ENCODE measurements around the gene UBL5. TPM values are rescaled to one million over a fixed set of nuclear protein-coding genes. Genes with fewer than 3 reads are reported as not detected.

Gene UBL5
- total RNA-seq, 1 donor from 2014 or later, result 315 TPM

DNA sequence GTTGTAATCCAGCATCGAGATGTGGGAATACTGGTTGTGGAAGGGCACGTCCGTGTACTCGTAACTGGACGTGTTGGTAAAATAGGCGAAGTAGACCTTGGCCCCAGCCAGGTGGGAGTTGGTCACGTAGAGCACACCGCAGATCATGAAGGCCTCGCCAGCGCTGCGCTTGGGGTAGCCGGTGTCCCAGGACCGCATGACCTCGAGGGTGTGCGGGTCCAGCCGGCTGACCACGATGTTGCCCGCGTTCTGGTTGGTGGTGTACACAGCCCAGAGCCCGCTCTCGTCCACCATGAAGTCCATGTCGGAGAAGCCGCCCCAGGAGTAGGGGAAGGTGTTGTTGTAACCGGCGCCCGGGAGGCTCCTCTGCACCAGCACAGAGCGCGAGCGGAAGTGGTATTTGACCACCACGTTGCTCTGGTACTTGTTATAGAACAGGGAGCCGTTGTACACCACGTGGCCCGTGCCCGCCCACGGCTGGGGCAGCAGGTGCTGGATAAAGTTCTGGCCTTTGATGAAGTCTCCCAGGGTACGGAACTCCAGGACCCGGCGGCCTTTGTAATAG is 26.6 kb downstream of the UBL5 start:
- no peak for DNase-seq (ENCODE audit: low spot score)

DNA sequence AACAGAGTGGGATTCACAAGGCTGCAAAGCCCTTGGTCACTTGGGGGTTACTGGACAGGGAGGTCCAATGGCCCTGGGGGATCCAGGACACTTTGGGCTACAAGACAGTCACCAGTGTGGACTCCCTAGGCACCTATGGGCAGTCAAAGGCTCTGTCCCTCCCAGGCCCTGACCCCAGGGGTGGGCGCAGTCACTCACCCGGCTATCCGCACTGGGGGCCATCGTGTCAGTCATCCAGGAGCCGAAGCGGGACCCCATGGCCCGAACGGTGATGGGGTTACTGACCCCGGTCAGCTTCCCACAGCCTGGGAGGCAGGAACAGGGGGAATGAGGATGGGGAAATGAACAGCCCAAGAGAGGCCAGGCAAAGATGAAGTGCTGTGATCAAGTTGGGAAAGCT is 28.9 kb downstream of the UBL5 start:
- no peak for DNase-seq (ENCODE audit: low spot score)

DNA sequence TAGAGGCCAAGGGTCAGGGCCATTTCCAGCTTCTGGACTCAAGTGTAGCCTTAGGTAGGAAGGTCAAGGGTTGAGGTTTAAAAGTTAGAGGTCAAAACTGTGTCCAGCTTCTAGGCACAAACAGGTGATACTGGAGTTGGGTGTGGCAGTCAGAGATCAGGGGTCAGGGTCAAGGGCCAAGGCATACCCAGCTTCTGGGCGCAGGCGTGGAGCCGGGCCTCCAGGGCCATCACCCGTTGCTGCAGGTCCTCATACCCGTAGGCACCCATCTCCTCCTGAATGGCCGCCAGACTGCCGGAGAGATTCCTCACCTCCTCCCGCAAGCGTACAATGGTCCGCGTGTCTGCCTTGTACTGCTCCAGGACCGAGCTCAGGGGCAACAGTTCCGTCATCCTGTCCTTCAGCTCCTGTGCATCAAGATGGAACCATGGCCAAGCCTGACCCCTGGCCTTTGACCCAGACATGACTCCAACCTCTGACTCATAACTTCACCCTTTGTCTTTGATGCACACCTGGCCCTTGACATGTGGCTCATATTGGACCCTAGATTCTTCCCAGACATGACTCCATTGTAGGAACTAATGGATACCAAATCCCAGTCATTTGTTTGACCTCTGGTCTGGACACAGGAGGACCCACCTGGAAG is 29.5 kb downstream of the UBL5 start:
- DNase-seq (ENCODE audit: low spot score), result no peak

DNA sequence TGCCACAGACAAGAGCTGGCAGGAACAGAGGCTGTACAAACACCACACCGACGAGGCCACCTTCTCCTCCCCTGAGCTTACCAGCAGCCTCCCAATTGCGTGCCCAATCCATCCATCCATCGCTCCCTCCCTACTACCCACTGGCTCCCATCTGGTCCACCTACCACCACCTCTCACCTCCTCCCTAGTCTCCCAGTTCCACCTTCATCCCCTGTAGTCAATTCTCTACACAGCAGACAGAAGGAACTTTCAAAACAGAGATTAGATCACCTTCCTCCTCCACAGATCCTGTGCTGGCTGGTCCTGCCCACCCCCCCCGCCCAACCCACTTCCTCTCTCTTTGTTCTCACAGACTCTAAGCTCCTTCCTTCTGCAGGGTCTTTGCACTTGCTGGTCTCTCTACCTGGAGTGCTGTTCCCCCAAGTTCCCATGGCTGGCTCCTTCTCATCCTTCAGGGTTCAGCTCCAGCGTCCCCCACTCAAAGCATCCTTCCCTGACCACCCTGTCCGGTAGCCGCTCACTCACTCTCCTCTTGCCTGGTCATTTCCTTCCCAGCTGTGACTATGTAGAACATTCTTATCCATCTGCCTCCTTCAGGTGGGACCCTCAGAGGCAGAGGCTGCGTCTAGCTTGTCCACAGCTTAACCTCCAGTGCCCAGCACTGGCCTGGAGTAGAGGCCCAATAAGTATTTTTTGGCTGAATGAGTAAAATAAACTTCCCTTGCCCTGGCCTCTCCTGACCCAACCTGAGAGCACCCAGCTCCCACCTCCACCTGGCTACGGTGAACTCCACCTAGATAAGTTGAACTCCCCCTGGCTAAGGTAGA is 30.4 kb downstream of the UBL5 start:
- no peak for DNase-seq (ENCODE audit: low spot score)

DNA sequence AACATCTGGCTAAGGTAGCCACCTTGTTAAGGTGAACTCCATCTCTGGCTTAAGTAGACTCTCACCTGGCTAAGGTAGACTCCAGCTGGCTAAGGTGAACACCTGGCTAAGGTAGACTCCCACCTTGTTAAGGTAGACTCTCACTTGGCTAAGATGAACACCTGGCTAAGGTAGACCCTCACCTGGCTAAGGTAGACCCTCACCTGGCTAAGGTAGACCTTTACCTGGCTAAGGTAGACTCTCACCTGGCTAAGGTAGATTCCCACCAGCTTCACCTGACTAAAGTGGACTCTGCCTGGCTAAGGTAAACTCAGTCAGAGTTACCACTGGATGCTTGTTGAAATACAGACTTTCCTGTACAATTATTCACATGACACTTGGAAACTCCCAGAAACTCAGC is 31.0 kb downstream of the UBL5 start:
- no peak for DNase-seq (ENCODE audit: low spot score)

DNA sequence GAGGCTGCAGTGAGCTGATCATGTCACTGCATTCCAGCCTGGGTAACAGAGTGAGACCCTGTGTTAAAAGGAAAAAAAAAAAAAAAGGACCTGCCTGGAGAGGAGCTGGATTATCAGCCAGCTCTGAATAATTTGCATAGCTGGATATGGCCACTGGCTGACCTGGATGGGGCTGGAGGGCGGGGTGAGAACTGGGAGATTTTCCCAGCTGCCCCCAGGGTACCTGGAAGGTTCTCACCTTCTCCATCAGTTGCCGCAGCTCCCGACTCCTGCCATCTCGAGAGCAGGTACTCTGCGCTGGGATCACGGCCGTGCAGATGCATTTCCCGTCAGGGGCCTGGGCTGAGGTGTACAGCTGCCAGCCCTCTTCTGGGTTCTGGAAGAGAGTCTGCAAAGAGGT is 32.7 kb downstream of the UBL5 start:
- DNase-seq (ENCODE audit: low spot score), result no peak

DNA sequence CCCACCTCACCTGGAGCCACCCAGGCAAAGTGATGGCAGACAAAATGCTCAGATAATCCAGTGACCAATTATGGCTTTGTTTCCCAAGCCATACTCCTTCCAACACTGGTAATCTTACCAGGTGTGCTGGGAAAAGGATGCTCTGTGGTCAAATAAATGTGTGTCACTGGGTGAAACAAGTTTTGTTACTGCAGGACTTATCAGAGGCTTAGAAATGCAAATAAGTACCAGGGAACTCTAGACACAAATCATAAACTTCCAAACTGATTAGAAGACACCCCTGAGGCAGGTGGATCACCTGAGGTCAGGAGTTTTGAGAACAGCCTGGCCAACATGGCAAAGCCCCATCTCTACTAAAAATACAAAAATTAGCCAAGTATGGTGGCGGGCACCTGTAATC is 33.8 kb downstream of the UBL5 start:
- DNase-seq (ENCODE audit: low spot score), result no peak

DNA sequence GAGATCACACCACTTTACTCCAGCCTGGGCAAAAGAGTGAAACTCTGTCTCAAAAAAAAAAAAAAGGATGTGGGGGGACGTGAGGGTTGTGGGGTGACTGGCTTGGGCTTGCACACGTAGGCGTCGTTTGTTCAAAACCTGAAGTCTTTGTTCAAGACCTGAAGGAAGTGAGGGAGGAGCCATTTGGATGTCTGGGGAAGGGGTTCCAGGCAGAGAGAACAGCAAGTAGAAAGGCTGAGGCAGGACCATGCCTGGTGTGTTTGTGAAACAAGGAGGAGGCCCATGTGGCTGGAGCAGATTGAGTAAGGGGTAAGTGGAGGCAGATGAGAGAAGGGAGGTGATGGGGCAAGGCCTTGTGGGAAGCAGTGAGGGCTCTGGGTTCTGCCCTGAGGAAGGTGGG is 35.2 kb downstream of the UBL5 start:
- DNase-seq (ENCODE audit: low spot score), result no peak

DNA sequence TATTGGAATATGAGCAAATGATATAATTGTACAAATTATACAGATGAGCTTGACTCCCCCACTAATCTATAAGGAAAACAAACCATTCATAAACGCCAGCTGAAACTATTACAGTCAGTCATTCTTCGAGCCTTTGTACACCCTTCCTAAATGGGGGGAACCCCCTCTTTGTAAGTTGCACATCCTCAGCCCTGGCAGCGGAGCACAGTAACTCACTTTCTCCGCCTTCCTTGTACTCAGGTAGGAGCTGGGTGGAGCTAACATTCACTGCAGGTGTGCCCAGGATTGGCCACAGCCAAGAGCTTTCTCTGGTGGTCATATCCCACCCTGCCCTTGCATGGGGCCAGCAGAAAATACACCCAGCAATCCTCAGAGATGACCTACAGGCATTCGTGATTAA is 36.0 kb downstream of the UBL5 start:
- no peak for DNase-seq (ENCODE audit: low spot score)

DNA sequence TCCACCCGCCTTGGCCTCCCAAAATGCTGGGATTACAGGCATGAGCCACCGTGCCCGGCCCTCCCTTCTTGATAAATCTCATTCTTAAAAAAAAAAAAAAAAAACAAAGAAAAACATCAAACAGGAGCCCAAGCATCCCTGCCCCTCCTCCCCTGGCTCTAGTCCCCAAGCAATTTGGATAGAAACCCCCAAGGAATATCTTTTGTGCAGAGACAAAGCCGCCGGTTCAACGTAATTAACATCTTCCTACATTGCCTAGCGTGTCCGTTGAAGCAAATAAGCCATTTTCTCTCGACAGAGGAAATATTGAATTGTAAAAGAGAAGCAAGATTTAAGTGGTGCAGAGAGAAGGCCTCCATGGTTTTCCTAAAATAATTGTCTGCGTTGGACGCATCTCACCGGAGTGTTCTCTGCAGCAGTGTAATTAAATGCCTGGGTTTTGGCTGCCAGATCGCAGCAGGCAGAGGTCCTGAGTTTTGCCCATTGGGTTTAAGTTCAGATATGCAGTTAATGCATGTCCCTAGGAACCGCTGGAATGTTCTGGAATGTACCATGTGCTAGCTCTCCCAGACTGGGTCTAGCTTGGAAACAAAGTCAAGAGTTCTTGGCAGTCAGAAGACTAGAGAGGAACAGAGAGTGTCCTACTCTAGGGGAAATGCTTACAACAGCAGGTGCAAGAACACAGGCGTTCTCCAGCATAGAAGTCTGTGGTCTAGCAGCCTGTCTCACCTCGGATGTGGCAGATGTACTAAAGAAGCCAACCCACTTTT is 38.2 kb downstream of the UBL5 start:
- DNase-seq (ENCODE audit: low spot score), result no peak

DNA sequence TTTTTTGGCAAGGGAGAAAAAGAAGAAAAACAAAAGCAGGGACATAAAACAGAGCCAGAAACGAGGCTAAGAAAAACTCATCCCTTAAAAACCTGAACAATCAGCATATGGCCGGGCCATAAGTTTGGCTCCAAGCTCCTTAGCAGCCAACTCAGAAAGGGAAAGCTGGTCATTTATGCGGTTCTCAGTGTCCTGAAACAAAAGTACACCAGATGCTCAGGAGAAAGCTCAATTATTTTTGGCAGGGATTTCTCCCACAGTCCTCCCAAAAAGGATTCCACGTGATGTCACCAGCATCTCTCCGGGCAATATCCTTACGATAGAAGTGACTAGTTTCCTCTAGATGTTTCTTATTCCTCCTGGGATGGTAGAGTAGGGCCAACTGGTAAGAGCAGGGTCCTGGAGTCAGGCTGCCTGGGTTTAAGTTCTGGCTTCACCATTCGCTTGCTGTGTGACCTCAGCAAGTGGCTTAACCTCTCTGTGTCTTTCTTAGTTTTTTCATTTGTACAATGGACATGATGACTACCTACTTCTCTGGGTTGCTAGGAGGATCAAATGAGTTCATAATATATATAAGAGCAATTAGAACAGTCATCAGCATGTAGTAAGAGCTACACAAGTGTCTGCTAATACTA is 41.4 kb downstream of the UBL5 start:
- DNase-seq (ENCODE audit: low spot score), result no peak

DNA sequence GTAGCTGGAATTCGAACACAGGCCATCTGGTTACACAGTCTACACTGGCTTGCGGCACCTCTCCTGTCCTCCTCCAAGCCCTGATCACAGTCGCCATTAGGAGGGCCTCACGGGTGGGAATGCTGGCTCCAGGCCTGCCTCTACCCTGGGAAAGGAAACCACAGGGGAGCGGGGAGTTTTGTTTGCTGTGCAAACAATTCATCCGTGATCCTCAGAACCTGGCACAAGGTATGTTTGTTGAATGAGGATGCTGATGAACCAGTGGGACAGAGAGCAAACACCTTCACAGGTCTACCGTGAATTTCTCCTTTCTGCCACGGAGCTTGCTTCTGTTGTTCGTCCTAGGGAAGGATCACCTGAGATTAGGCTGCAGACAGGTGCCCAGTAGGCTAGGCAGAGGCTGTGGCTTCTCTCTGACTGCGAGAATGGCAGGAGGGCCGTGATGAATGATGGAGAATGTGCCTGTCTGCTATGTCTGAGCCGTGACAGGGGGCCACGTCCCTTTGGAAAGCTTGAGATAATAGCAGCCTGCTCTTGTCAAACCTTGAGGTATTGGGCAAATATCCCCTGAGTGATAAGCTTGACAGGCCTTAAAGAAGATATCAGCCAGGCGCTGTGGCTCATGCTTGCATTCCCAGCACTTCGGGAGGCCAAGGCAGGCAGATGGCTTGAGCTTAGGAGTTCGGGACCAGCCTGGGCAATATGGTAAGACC is 44.1 kb downstream of the UBL5 start:
- no peak for DNase-seq (ENCODE audit: low spot score)

DNA sequence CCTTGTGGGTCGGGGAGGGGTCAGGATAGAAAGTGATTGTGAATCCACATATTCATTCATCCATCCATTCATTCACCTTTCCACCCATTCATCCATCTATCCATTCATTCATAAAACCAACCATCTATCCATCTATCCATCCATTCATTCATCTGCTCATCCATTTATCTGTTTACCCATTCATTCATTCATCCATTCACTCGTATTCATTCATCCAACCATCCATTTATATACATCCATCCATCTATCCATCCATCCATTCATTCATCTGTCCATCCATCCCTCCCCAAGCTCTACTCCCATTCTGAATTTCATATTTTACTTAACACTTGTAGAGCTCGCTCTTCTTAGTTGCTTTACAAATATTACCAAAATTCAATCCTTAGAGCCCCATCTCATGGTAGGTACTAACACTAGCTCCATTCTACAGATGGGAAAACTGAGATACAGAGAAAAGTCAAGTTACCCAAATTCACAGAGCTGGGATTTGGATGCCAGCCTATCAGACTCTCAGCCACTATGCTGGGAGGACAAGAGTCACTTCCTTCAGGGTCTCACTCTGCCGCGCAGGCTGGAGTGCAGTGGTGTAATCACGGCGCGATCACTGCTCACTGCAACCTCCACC is 45.0 kb downstream of the UBL5 start:
- DNase-seq (ENCODE audit: low spot score), result no peak

DNA sequence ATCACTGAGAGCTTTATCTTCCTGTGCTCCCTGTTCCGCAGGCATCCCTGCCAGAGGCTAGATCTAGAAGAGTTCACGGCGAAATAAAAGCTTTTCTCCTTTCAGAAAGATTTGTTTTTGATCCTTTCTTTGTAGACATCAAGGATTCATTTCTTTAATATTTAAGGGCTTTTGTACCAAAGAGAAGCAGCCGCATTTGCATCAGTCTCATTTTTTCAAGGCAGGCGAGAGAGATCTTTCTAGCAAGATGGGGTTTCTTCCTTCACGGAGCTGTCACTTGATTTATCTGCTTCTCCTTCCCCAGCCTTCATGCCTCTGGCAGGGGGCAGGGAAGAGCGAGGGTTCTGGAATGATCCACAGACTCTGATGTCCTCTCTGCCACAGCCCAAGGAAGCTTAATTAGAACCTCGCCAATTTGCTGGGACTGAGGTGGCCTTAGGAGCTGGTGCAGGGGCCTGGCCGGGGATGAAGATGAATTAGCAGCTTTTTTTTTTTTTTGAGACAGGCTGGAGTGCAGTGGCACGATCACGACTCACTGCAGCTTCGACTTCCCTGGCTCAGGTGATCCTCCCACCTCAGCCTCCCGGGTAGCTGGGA is 47.4 kb downstream of the UBL5 start:
- no peak for DNase-seq (ENCODE audit: low spot score)

DNA sequence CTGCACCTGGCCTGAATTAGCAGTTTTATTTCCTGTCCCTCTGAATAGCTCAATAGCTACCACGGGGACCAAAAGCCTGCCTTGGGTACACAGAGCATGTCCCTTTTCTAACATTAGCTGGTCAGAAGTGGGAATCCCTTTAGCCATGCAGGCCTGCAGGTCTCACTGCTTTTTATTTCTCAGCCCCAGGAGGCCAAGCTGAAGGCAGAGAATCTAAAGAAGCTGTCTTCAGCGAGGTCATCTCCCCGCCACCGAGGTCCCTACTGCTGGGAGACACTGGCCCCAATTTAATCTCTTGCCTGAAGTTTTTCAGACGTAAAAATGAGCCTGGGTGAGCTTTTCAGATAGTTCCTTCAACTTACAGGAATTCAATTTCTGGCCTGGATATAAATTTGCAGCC is 48.1 kb downstream of the UBL5 start:
- DNase-seq (ENCODE audit: low spot score), result no peak

DNA sequence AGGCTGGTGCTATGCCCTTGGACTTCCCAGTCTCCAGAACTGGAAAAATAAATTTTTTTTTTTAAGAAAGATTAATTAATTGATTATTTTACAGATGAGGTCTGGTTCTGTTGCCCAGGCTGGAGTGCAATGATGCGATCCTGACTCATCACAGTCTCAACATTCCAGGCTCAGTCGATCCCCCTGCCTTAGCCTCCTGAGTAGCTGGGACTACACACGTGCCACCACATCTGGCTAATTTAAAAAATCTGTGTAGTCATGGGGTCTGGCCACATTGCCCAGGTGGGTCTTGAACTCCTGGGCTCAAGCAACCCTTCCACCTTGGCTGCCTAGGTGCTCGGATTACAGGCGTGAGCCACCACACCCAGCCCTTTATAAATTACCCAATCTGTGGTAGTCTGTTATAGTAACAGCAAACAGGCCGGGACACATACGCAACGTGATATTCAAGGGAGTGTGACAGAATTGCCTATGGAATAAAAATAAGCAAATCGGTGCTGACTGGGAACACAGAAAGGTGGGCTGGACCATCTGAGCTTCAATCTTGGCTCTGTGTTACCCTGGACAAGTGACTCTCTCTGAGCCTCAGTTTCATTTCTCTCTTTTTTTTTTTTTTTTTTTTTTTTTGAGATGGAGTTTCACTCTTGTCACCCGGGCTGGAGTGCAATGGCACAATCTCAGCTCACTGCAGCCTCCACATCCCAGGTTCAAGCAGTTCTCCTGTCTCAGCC is 50.2 kb downstream of the UBL5 start:
- DNase-seq (ENCODE audit: low spot score), result no peak

DNA sequence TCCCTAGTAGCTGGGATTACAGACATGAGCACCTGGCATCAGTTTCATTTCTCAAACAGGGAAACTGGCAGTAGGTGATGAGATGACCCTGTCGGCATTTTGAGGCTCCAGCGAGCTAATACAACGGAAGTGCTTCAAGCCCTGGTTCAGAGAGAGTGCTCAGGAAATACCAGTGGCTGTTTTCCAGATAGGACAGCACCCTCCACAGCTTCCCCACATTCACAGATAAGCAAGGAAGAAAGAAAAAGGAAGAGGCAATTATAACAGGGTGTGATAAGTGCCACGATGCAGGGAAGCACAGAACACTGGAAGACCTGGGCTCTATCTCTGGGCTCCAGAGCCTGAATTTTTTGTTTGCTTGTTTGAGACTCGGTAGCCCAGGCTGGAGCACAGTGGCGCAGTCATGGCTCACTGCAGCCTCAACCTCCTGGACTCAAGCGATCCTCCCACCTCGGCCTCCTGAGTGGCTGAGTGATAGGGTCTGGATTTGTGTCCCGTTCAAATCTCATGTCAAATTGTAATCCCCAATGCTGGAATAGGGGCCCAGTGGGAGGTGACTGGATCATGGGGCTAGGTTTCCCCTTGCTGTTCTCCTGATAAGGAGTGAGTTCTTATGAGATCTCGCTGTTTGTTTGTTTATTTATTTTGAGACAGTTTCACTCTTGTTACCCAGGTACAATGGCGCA is 50.9 kb downstream of the UBL5 start:
- no peak for DNase-seq (ENCODE audit: low spot score)

Data from ureter (tissue), 1 donor.